PFSK-1 (cell line): ENCODE results near the gene DNAH7.

Experiments used
- POLR2AphosphoS5 ChIP-seq: IDR thresholded peaks from 2 replicates; pipeline ENCODE4 v1.6.1; 2012; ENCODE audit warnings: low read depth, mild to moderate bottlenecking, control low read depth, low read length, moderate library complexity
- REST ChIP-seq, 2 experiments: IDR thresholded peaks; 2 replicates each; pipeline versions ENCODE4 v1.6.1 to v1.8.0; 2011 to 2012; ENCODE audit warnings: low read depth in 2 of 2, low read length in 2 of 2, control low read depth in 1 of 2, inconsistent platforms in 1 of 2, mild to moderate bottlenecking in 1 of 2, moderate library complexity in 1 of 2; ENCODE audit not compliant: insufficient read depth in 1 of 2
- TAF1 ChIP-seq: IDR thresholded peaks from 2 replicates; pipeline ENCODE4 v1.6.1; 2012; ENCODE audit warnings: low read length, control low read depth, borderline replicate concordance; ENCODE audit not compliant: insufficient read depth

DNA sequence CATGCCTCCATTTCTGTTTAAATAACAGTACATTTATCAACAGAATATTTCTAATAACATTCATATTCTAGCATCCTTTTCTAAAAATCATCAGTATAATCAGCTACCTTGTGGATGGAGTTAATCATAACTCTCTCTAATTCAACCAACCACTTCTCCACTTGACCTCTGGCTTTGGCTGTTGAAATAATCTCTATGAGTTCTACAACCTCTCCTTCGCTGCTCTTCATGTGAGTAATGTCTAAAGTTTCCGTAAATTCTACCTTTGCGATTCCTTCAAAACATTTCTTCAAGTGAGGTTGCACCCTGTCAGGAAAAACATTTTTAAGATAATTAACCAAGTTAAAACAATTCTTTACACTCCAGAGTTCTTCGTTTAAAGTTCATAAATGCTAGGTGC lies 134.2 kb downstream of the DNAH7 start:
- TF ChIP-seq POLR2AphosphoS5 (no peak), REST (IDR thresholded peaks at IDR 0.05; ENCODE audit: insufficient read depth in 1 of 2, low read depth in 2 of 2, low read length in 2 of 2) (no peak), TAF1 (no peak)
